Fibroblast of the conjunctiva (primary cell): ENCODE measurements around the gene CCDC17.

ENCODE experiments used
- DNase-seq: peaks from one replicate; pipeline ENCODE4 v3.0.0-alpha.2; 2010; ENCODE audit warnings: low read depth

CCDC17 gene

DNA sequence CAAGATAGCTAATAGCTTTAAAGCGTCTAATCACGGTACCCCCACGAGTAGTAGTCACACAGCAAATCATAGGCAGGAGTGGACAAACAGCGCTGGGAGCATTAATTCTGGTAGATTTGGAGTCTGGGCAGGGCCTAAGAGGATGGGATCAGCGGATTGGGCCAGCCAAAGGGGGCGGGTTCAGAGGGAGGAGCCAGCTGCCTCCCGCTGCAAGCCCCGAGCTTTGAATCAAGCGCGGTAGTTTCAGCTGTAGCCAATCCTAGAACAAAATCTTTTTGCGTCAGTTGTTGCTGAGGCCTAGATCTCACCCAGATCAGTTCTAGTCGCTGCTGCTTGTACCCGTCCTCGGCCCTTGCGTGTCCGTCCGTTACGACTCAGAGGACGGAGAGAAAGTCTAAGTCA, 40.6 kb downstream of the CCDC17 start:
- peak; percentile 97 for DNase-seq

- DNase-seq = no peak
These were observed 49.7 kb downstream of the CCDC17 start for GRCh38 chr1:45574105-45574626.

GRCh38 chr1:45573231-45573804, 50.5 kb downstream of the CCDC17 start:
- DNase-seq = no peak

DNA sequence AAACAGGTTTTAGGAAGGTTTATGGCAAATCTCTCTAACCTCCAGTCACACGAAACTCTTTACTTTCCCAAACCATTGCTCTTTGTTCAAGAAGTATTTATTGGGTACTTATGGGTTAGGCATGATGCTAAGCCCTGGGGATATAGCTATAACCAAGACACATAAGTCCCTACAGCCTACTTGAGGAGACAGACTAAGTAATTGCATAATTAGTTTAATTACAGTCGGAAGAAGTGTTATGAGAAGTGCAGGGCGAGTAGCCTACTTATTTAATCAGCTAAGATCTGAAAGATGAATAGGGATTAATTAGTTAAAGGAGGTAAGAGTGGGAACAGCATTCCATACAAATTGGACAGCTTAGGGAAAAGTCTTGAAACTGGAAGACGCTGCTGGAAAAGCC, 53.2 kb downstream of the CCDC17 start:
- no peak for DNase-seq
